ENCODE results near the gene TLN1.

TLN1 gene

GRCh38 chr9:35681341-35682002, 50.5 kb downstream of the TLN1 start:
- no peak overlapping the region for H3K4me3 ChIP-seq (replicated peaks in 1 of 2; ENCODE audit: low read depth in 2 of 2, low read length in 2 of 2)

GRCh38 chr9:35680331-35681105, 51.5 kb downstream of the TLN1 start:
- H3K4me3 ChIP-seq (replicated peaks in 1 of 2; ENCODE audit: low read depth in 2 of 2, low read length in 2 of 2), result no peak overlapping the region
- no peak for TF ChIP-seq CTCF (IDR thresholded peaks at IDR 0.05; ENCODE audit: low read depth, low read length)
- peak; percentile 62 to 67 for DNase-seq (ENCODE audit: low read depth in 2 of 2)

More at GRCh38 chr9:35681341-35682002, 50.5 kb downstream of the TLN1 start:
- peak; percentile 35 to 42 for DNase-seq (ENCODE audit: low read depth in 2 of 2)
- no peak for TF ChIP-seq CTCF (IDR thresholded peaks at IDR 0.05; ENCODE audit: low read depth, low read length)

- DNase-seq (ENCODE audit: low read depth in 2 of 2), result no peak
- no peak for TF ChIP-seq CTCF (IDR thresholded peaks at IDR 0.05; ENCODE audit: low read depth, low read length)
- no peak overlapping the region for H3K4me3 ChIP-seq (replicated peaks in 1 of 2; ENCODE audit: low read depth in 2 of 2, low read length in 2 of 2)
Observed at GRCh38 chr9:35679766-35680330, 52.1 kb downstream of the TLN1 start.

- no peak for DNase-seq (ENCODE audit: low read depth in 2 of 2)
- no peak overlapping the region for H3K4me3 ChIP-seq (replicated peaks in 1 of 2; ENCODE audit: low read depth in 2 of 2, low read length in 2 of 2)
- TF ChIP-seq CTCF (IDR thresholded peaks at IDR 0.05; ENCODE audit: low read depth, low read length), result no peak
Observed at GRCh38 chr9:35679091-35679490, 52.9 kb downstream of the TLN1 start.

GRCh38 chr9:35675732-35676392, 56.1 kb downstream of the TLN1 start:
- TF ChIP-seq CTCF (IDR thresholded peaks at IDR 0.05; ENCODE audit: low read depth, low read length), result no peak
- DNase-seq (ENCODE audit: low read depth in 2 of 2), result no peak

GRCh38 chr9:35675204-35675603, 56.8 kb downstream of the TLN1 start:
- TF ChIP-seq CTCF (IDR thresholded peaks at IDR 0.05; ENCODE audit: low read depth, low read length), result no peak
- no peak for DNase-seq (ENCODE audit: low read depth in 2 of 2)
- H3K4me3 ChIP-seq (replicated peaks in 1 of 2; ENCODE audit: low read depth in 2 of 2, low read length in 2 of 2), result no peak overlapping the region

More at GRCh38 chr9:35675732-35676392, 56.1 kb downstream of the TLN1 start:
- H3K4me3 ChIP-seq (replicated peaks in 1 of 2; ENCODE audit: low read depth in 2 of 2, low read length in 2 of 2), result peak overlapping the region; percentile 48 to 49
